Epidermal melanocyte (primary cell): ENCODE data around the gene CYS1.

Source experiments
- DNase-seq: peaks from one replicate; pipeline ENCODE4 v3.0.0; 2011; ENCODE audit warnings: low spot score; ENCODE audit not compliant: insufficient read length

CYS1 gene

DNA sequence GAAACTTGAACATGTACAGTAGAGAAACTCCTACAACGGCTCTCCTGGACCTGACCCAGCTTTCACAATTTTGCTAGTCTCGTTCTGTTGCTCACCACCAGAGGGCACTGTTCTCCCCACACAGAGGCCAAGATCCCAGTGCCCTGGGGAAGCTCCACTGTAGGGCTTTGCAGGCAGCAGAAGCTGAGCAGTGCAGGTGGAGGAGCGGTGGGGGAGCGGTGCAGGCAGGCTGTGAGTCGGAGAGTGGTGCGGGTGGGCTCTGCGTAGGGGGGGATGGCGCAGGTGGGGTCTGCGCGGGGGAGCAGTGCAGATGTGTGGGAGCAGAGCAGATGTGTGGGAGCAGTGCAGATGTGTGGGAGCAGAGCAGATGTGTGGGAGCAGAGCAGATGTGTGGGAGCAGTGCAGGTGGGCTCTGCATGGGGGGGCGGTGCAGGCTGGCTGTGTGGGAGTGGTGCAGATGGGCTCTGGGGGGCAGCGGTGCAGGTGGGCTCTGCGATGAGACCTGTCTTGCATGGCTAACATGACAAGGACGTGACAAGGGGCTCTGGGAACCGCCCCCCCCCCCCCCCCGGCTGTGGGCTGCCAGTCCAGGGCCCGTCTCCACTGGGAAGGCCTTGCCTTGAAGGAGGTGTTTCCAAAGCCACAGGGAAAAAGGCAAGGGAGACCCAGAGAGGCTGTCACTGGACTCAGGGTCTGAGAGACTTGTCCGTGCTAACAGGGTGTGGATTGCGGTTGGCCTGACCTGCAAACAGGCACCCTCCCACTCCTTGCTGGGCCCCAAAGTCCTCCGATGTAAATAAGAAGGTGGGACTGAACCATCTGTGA, 7.3 kb downstream of the CYS1 start:
- peak; percentile 94 for DNase-seq

DNA sequence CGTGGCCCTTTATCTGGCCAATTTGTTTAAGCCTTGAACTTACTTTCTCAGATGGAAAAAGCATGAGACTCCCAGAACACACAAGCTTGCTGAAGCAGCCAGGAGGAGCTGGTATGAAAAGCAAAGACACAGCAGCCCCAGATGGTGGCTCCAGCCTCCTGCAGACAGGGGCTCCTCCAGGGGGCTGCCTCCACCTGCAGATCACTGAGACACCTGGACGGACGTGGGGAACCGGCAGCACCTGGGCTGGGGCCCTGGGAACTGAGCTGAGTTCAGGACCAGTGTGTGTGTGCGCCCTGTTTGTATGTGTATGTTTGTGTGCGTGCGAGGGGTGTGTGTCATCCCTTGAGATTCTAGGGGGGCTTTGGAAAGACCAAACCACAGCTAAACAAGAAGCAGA, 8.6 kb downstream of the CYS1 start:
- DNase-seq, result no peak

DNA sequence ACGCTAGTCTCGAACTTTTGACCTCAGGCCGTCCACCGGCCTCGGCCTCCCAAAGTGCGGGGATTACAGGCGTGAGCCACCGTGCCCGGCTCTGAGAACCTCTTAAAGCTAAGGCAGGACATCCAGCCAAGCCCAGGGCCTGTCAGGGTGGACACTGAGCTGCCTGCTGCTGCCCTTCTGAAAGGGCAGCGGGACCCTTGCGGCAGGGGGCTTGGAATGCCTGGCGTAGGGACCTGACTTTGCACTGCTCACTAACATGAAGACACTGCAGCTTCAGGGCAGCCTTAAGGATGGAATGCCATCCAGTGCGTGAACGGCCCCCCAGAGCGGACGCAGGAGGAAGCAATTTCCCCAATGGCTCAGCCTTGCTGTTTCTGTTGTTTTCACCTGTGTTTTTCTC, 9.0 kb downstream of the CYS1 start:
- no peak for DNase-seq

DNA sequence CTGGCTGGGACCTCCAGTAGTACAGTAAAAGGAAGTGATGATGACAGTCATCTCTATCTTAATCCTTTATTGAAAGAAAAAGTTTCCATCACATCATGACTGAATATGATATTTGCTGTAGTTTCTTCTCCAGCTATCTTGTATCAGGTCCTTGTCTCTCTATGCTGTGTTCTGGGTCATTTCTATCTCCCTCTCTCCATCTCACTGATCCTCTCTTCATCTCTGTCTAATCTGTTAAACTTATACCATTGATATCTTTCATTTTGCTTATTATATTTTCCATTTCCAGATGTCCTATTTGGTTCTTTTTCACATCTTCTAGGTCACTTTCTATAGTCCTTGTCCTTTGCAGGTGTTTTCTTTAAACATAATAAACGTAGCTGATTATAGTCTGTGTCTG, 12.3 kb downstream of the CYS1 start:
- no peak for DNase-seq

DNA sequence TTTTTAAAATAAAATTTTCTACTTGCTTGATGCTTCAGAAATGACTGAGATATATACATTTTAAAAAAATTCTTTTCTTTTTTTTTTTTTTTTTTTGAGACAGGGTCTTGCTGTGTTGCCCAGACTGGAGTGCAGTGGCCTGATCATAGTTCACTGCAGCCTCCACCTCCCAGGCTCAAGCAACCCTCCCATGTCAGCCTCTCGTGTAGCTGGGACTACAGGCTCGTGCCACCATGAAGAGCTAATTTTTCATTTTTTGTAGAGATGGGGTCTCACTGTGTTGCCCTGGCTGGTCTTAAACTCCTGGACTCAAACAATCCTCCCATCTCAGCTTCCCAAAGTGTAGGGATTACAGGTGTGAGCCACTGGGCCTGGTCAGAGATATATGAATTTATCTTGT, 12.9 kb downstream of the CYS1 start:
- DNase-seq, result no peak

DNA sequence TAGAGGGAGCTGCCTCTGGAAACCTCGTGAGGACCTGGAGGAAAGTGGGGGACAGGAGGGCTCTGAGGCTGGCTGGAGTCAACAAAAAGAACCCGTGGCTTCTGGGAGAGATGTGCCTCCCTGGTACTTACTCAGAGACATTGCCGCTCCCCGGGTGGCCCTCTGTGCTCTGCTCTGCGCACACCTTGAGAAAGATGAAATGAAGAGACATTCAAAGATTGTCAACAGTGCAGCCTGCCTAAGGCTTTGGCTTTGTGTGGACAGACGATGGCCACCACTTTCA, 14.5 kb downstream of the CYS1 start:
- no peak for DNase-seq

DNA sequence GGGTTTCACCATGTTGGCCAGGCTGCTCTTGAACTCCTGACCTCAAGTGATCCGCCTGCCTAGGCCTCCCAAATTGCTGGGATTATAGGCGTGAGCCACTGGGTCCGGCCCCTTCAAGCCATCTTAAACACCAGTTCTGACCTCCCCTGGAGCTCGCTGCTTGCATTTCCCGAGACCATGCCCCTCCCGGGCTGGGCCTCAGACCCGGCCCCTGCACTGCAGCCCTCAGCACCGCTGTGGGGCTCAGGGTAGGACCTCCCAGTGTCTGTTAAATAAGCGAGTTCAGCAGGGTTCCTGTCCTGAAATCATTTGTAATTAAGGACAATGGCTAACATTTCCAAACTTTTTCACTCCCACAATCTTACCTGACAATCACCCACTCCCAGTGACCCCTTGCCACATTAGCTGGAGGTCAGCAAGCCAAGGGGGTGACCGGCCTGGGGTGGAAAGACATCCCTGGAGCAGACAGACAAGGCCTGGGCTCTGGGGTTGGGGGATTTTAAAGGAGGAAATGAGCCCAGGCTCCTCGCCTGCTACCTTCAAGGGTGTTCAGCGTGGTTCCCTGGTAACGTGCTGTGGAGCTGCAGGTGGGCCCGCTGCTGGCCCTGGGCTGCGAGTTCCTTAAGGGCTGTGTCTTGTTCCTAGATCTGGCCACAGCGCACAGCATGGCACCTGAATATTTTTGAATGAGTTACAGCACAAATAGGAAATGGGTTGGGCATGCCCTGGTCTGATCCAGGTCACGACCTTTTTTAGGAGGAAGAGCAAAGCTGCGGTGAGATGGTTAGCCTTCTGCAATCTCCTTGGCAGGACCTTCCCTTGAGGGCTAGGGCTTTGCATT, 15.1 kb downstream of the CYS1 start:
- no peak for DNase-seq

DNA sequence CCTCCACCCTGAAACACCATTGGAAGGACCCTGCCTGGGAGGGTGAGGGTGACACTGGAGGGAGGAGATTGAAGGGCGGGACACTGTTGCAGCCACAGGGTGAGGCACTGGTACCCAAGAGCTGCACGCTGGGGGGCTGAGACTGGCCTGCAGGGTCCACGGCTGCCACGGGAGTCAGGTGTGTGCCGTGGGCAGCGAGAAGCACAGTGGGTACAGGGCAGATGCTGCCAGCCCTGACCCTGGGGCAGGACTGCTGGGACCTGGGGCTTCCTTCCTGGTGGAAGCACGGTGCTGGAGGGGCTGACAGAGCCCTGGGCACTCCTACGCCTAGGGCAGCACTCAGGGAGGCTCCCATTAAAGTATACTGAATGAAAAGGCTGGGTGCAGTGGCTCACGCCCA, 16.6 kb downstream of the CYS1 start:
- no peak for DNase-seq

DNA sequence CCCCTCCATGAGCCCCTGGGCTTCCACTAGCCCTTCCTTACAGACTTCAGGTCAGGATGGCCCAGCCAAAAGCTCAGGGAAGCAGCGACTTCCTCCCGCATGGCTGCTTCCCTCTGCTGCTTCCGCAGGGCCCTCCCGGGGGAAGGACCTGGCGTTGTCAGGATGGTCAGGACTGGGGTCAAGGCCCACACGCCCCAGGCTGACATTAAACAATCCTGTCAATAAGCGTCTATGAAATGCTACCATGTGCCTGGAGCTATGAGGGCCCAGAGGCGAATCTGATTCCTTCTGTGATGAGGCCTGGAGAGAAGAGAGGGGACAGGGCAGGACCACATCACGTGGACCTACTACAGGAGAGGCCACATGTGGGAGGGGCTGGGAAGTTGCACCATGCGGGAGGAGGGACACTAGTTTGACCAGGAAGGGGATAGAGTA, 17.3 kb downstream of the CYS1 start:
- no peak for DNase-seq

DNA sequence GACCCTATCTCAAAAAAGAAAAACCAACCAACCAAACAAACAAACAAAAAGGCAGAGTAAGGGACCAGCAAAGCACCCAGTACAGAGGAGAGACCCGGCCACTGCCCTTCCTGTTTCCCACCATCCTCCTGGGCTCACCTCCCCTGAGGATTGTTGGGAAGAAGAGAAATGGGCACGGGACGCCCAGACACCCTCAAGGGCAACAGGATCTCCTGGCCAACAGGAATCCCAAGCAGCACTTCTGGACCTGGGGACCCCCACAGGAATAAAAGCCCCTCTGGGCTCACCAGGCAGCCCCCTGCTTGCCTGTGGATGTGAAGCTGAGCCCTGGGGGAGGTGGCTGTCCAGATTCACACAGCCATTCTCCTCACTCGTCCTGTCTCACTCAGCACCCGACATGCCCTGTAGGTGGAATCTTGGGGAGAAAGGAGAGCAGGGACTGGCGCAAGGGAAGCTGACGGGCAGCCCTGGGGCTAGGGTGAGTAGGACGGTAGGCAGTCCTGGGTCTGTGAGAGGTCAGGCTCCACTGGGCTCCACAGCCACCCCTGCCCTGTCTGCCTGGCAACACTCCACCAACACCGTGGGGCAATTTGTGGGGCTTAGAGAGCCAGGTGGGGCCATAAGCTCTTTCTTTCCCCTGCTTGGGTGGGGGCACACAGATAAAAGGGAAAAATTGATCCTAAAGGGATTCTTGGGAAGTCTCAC, 18.8 kb downstream of the CYS1 start:
- no peak for DNase-seq

DNA sequence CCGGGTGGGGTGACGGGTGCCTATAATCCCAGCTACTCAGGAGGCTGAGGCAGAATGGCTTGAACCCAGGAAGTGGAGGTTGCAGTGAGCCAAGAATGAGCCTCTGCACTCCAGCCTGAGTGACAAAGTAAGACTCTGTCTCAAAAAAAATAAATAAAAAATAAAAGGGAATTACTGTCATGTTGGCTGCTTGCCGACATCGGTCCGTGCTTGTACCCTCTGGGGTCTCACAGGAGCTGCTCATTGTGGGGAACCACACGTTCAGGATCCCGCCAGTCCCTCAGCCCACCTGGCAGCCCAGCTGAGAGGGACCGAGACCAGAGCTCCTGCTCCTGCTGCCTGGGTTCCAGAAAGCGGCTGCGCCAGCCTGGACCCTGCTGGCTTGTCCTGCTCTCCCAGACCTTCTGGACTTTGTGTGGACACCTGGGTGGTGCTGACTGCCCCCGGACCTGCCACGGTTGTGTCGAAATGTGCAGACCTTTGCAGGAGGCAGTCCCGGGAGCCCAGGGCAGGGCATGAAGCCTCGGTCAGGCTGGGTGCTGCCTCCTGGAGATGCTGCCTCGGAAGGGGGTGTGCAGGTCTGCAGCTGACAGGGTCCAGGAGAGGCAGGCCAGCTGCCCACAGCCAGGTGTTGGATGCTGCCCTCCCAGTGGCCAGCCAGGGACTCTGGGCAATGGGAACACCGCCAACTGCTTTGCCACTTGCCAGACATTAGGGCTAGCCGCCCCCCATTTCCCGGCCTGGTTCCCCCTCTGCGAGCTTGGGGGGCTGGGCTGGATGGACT, 20.5 kb downstream of the CYS1 start:
- no peak for DNase-seq

DNA sequence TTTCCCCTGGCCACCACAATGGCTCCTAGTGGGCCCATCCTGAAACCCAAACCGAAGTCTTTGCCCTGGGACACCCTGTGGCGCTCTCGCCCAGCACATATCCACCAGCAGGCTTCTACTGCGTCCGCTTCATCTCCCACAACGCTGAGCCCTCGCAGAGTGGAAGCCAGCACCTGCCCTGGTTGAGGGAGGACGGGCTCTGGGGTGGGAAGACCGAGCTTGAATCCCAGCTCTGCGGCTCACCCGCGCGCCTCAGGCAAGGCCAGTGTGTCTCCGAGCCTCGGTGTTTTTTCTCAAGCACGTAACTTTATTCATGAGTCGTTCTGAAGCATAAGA, 21.2 kb downstream of the CYS1 start:
- DNase-seq, result no peak

DNA sequence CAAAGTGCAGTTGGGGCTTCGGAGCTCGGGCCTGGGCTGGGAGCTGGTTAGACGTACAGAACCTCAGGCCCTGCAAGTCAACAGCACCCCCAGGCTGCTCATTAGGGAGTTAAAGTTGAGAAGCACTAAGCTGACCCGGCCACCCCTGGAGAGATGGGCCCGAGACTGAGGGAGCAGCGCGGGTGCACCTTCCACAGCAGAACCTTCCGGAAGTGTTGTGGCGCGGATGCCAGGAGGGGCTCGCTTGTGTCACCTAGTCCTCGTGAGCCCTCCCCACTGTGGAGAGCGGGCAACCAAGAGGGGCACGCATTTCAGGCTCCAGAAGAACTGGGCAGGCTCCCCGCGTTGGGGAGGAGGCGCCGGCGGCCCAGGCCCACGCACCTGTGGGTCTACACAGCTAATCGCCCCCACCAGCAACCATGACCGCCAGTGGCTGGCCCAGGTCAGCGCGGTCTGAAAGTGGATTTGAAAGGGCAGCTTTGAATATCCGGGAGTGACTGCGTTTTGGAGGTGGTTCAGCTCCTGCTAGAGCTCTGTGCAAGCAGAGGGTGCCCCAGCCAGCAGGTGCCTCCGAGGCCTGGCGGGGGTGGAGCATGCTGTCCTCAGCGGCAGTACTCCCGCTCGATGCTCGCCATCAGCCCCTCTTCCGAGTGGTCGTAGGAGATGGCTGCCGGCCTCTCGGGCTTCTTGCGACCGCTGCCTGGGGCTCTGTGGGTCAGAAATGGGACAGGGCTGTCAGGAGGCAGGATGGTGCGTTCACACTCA, 21.8 kb downstream of the CYS1 start:
- no peak for DNase-seq

DNA sequence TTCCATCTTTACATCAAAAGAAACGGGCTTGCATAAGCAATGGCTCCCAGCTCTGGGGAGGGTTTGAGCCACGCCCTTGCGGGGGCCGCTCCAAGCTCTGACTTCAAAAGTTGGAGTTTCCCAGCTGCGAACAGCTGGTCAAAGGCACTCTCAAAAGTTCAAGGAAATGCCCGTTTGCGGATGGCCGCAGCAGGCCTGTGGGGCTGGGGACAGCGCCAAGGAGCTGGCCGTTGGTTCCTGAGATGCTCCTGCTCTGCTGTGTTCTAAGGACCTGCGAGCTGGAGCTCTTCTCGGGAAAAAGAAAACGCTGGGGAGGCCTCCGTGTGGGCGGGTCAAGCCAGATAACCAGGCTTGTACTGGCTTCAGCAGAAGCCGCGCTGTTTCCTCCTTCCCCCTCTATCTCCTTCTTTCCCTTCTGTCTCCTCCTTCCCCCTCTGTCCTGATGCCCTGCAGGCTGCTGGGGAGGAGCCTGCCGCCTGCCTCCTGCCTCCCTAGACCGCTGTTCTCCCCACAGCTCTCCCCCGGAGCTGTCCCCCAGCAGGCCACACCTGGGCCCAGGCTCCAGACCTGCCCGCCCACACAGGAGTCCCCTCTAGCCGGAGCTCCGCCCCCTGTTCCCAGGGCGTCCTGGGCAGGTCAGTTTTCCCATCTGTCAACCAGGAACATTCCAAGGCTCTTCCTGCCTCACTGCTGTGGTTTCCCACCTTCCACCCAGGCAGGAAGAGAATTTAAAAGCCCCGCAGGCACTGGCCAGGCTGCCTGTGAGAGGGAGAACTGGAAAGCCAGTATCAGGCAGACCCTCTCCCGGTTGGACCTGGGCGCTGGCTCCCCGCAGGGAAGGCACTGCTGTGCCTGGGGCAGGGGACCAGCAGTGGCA, 22.7 kb downstream of the CYS1 start:
- DNase-seq, result peak; percentile 69

DNA sequence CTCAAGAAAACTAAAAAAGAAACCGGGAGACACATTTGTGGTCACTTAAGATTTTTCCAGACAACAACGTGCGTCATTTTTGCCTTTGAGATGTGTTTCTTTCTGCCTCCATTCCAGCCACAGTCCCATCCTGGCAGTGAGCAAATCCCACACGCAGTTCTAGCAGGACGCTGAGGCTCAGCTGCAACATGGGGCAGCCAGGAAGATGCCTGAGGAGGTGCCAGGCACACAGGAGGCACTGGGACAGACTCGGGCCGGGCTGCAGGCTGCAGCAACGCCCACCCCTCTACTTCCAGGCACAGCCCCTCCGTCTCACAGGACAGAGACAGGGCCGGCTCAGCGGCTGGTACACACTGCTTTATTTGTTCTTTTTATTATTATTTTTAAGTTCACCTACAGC, 23.8 kb downstream of the CYS1 start:
- no peak for DNase-seq

DNA sequence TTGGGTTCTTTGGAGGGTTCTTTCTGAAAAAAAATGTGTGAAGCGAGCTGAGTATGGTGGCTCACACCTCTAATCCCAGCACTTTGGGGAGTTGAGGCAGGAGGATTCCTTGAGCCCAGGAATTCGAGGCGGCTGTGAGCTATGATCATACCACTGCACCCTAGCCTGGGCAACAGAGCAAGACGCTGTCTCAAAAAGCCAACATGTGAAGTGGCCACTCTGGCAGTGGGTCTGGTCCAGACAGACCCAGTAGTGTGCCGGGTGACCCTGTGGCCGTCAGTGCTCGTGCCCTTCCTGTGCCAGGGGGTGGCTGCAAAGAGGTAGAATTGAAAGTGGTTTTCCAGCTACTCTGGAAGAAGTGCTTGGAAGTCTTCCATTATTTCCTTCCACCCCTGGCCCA, 25.2 kb downstream of the CYS1 start:
- no peak for DNase-seq

DNA sequence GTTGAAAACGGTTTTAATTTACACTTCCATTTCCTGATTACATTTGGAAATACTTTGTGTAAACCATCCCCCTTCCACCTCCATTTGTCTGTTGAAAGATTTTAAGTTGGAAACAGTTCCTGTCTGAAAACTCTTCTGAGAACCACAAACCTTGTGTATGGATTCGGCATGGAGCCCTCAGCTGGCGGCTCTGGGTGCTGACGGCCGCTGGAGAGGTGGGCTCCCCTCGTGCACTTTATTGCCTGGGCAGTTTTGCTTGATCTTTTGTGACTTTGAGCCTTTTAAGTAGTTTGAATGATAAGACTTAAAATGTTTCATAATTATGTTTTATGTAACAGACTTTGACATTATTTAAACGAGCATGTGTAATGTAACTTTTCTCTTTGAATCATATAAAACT, 25.8 kb downstream of the CYS1 start:
- DNase-seq, result no peak

DNA sequence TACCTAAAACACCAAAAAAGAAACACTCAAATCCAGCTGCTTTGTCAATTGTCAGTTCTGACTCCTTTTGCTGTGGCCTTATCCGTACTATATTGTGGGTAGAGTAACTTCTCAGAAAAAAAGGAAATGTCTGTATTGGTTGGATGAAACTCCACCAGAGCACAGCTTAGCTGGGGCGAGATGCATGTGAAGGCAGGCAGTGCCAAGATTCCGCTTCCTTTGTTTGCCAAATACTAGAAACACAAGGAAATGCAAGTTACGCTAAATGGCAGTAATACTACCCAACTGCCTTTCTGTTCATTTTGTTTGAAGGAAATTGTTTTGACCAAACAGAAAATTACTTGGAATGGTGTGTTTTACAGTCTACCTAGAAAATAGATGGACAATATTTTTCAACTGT, 26.9 kb downstream of the CYS1 start:
- no peak for DNase-seq

DNA sequence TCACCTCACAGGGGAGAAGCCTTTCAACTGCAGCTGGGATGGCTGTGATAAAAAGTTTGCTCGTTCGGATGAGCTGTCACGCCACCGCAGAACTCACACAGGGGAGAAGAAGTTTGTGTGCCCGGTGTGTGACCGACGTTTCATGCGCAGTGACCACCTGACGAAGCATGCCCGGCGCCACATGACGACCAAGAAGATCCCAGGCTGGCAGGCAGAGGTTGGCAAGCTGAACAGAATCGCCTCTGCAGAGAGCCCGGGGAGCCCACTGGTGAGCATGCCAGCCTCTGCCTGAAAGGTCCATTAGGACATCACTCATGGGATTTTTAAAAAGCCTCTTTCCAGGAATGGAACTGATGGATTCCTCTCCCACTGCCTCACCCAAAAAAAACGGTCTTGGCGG, 28.0 kb downstream of the CYS1 start:
- no peak for DNase-seq
